ENCODE results near the gene OPRL1. TPM values are rescaled to one million over a fixed set of nuclear protein-coding genes. Genes with fewer than 3 reads are reported as not detected.

OPRL1 gene
- total RNA-seq, 4 donors from 2014 or later, result 0.54 to 0.94 (median 0.68) TPM

- Histone ChIP-seq H3K36me3 (no peaks in the 10 kb centered on the region), H3K9me3 (no peaks in the 10 kb centered on the region), H3K4me1 (no peaks in the 10 kb centered on the region), H3K27me3 (no peaks in the 10 kb centered on the region), H3K4me3 (replicated peaks in 1 of 3) (no peak overlapping the region), H3K27ac (peak overlapping the region in 2 of 3 donors; percentile 38 to 59)
- TF ChIP-seq POLR2A (IDR thresholded peaks at IDR 0.05) (no peak), CTCF (IDR thresholded peaks at IDR 0.05) (no peak)
- 44 to 58% methylated on average over 7 of the region's 7 CpGs for WGBS, 2 donors
- no peak for DNase-seq
- intact Hi-C loops (cut with DNase I), result no loop called here
Measured at GRCh38 chr20:64056639-64056888, 23.3 kb upstream of the OPRL1 start.

GRCh38 chr20:64056889-64057627 is 22.8 kb upstream of the OPRL1 start:
- intact Hi-C loops (cut with DNase I), result no loop called here
- Histone ChIP-seq H3K27ac (peak overlapping the region in 2 of 3 donors; percentile 38 to 59), H3K27me3 (no peaks in the 10 kb centered on the region), H3K9me3 (no peaks in the 10 kb centered on the region), H3K4me1 (peaks cover 0 to 1% of the 10 kb centered on the region in 2 donors), H3K4me3 (replicated peaks in 1 of 3) (no peak overlapping the region), H3K36me3 (no peaks in the 10 kb centered on the region)
- WGBS, 2 donors, result 55 to 65% methylated on average over 18 to 31 of the region's 39 CpGs
- DNase-seq, result no peak
- TF ChIP-seq CTCF (IDR thresholded peaks at IDR 0.05) (no peak), POLR2A (IDR thresholded peaks at IDR 0.05) (no peak)

- no peaks in the 10 kb centered on the region for H3K27me3 ChIP-seq
- no peaks in the 10 kb centered on the region for H3K9me3 ChIP-seq
- H3K4me1 ChIP-seq, result peaks cover 6 to 7% of the 10 kb centered on the region in 2 donors
- no peak for TF ChIP-seq POLR2A (IDR thresholded peaks at IDR 0.05)
- peak; percentile 47 to 86 (median 67) for TF ChIP-seq CTCF (IDR thresholded peaks at IDR 0.05)
- intact Hi-C loops (cut with DNase I), result no loop called here
- no peak overlapping the region for H3K4me3 ChIP-seq (replicated peaks in 1 of 3)
- no peaks in the 10 kb centered on the region for H3K36me3 ChIP-seq
- peak; percentile 69 to 72 for DNase-seq
- WGBS, 2 donors, result 40% methylated on average over 20 to 21 of the region's 33 CpGs
- H3K27ac ChIP-seq, result peak overlapping the region in 2 of 3 donors; percentile 38 to 59
Measured at GRCh38 chr20:64057628-64058498, 22.0 kb upstream of the OPRL1 start.

GRCh38 chr20:64058536-64058935 is 21.3 kb upstream of the OPRL1 start:
- H3K4me1 ChIP-seq, result peaks cover 7% of the 10 kb centered on the region in 2 donors
- WGBS, 2 donors, result 75 to 87% methylated on average over 11 of the region's 12 CpGs
- no peak for DNase-seq
- no peaks in the 10 kb centered on the region for H3K27me3 ChIP-seq
- H3K4me3 ChIP-seq (replicated peaks in 1 of 3), result no peak overlapping the region
- H3K27ac ChIP-seq, result no peak overlapping the region
- TF ChIP-seq CTCF (IDR thresholded peaks at IDR 0.05) (no peak), POLR2A (IDR thresholded peaks at IDR 0.05) (no peak)
- intact Hi-C loops (cut with DNase I), result no loop called here
- no peaks in the 10 kb centered on the region for H3K9me3 ChIP-seq
- H3K36me3 ChIP-seq, result no peaks in the 10 kb centered on the region

- WGBS, 2 donors, result 38 to 58% methylated on average over 4 of the region's 5 CpGs
- H3K4me1 ChIP-seq, result peaks cover 16 to 24% of the 10 kb centered on the region in 2 donors
Measured at GRCh38 chr20:64062276-64062595, 17.6 kb upstream of the OPRL1 start.

More at GRCh38 chr20:64062276-64062595, 17.6 kb upstream of the OPRL1 start:
- H3K27ac ChIP-seq, result peak overlapping the region in 2 of 3 donors; percentile 78 to 87
- H3K4me3 ChIP-seq (replicated peaks in 1 of 3), result peak overlapping the region in 1 of 3 donors; percentile 77
- TF ChIP-seq POLR2A (IDR thresholded peaks at IDR 0.05), result no peak
- TF ChIP-seq CTCF (IDR thresholded peaks at IDR 0.05), result no peak
- no peaks in the 10 kb centered on the region for H3K36me3 ChIP-seq
- no peak for DNase-seq
- H3K27me3 ChIP-seq, result no peaks in the 10 kb centered on the region
- intact Hi-C loops (cut with DNase I), result loop anchor here (10.0 kb wide), 1 partner anchor 527 kb away; the partner anchor contains the start of gene PTK6
- H3K9me3 ChIP-seq, result no peaks in the 10 kb centered on the region
